HFFc6 (cell line): ENCODE measurements around the gene PCNX4. TPM values are rescaled to one million over a fixed set of nuclear protein-coding genes. Genes with fewer than 3 reads are reported as not detected.
A peak's percentile ranks its signal among the peaks of the same experiment; 100 is the strongest.

Experiments used
- DNase-seq: peaks from one replicate; pipeline ENCODE4 v3.0.0-alpha.2; 2018
- H3K27ac Mint-ChIP-seq: 2 replicates; pipeline ENCODE4 v1.8.0; 2020; ENCODE audit warnings: mild to moderate bottlenecking, mixed read lengths
- H3K27me3 Mint-ChIP-seq: 2 replicates; pipeline ENCODE4 v1.8.0; 2021; ENCODE audit warnings: mild to moderate bottlenecking, moderate library complexity, mixed read lengths; ENCODE audit not compliant: insufficient read depth
- H3K36me3 Mint-ChIP-seq: 2 replicates; pipeline ENCODE4 v1.8.0; 2021; ENCODE audit warnings: low read depth, mixed read lengths
- H3K4me1 Mint-ChIP-seq: 2 replicates; pipeline ENCODE4 v1.8.0; 2020; ENCODE audit warnings: low read depth, mixed read lengths
- H3K4me3 Mint-ChIP-seq: 2 replicates; pipeline ENCODE4 v1.8.0; 2020; ENCODE audit warnings: mild to moderate bottlenecking, moderate library complexity, mixed read lengths
- H3K9me3 Mint-ChIP-seq: 2 replicates; pipeline ENCODE4 v1.8.0; 2020; ENCODE audit warnings: mild to moderate bottlenecking, mixed read lengths
- CTCF ChIP-seq: fragments of 200-600 bp; sonication (generic); IDR thresholded peaks from 2 replicates; pipeline ENCODE4 v1.5.0; 2021; ENCODE audit warnings: antibody characterized with exemption, mild to moderate bottlenecking
- total RNA-seq, 6 experiments: library from RNA; stranded (reverse); fragmentation: NEBNext Ultra II Directional; extraction: Animal tissue kit (Norgen Biotek cat#: 25700); gene quantifications; 2 replicates in 1 of 6; 3 replicates in 5 of 6; pipeline ENCODE4 v1.2.3, GENCODE V29; 2021

PCNX4 gene
- total RNA-seq, 6 experiments from 2014 or later: 46.5 to 67.7 (median 54.9) TPM

- no peak for TF ChIP-seq CTCF
- Mint-ChIP-seq H3K4me3 (no peak overlapping the region), H3K27ac (peak overlapping the region; percentile 67; the same call in 1 of the 2 replicates), H3K4me1 (peaks cover 37% of the 10 kb centered on the region), H3K27me3 (no peaks in the 10 kb centered on the region; the same call in none of the 2 replicates), H3K9me3 (no peaks in the 10 kb centered on the region), H3K36me3 (no peaks in the 10 kb centered on the region)
- DNase-seq: no peak
Observed at GRCh38 chr14:60178820-60179219, 87.1 kb downstream of the PCNX4 start.

GRCh38 chr14:60179431-60179869, 87.7 kb downstream of the PCNX4 start:
- H3K36me3 Mint-ChIP-seq: no peaks in the 10 kb centered on the region

GRCh38 chr14:60183138-60183537, 91.4 kb downstream of the PCNX4 start:
- no peak for DNase-seq
- H3K4me3 Mint-ChIP-seq: no peak overlapping the region
- H3K4me1 Mint-ChIP-seq: peaks cover 36% of the 10 kb centered on the region
- TF ChIP-seq CTCF: no peak
- H3K36me3 Mint-ChIP-seq: no peaks in the 10 kb centered on the region
- no peaks in the 10 kb centered on the region for H3K9me3 Mint-ChIP-seq
- no peak overlapping the region for H3K27ac Mint-ChIP-seq
- peaks cover 9% of the 10 kb centered on the region for H3K27me3 Mint-ChIP-seq

More at GRCh38 chr14:60179431-60179869, 87.7 kb downstream of the PCNX4 start:
- Mint-ChIP-seq H3K27me3 (no peaks in the 10 kb centered on the region; the same call in none of the 2 replicates), H3K4me3 (peak overlapping the region; percentile 35), H3K9me3 (no peaks in the 10 kb centered on the region), H3K27ac (peak overlapping the region; percentile 67), H3K4me1 (peaks cover 43% of the 10 kb centered on the region)
- TF ChIP-seq CTCF: no peak
- DNase-seq: peak; percentile 42

- Mint-ChIP-seq H3K9me3 (no peaks in the 10 kb centered on the region), H3K27ac (peak overlapping the region; percentile 22; the same call in 1 of the 2 replicates), H3K4me3 (peak overlapping the region; percentile 82), H3K27me3 (peaks cover 9% of the 10 kb centered on the region), H3K36me3 (no peaks in the 10 kb centered on the region), H3K4me1 (peaks cover 36% of the 10 kb centered on the region)
- peak; percentile 10 for DNase-seq
- no peak for TF ChIP-seq CTCF
Observed at GRCh38 chr14:60183741-60184140, 92.0 kb downstream of the PCNX4 start.

- TF ChIP-seq CTCF: peak; percentile 95
- Mint-ChIP-seq H3K27ac (peak overlapping the region; percentile 22), H3K36me3 (no peaks in the 10 kb centered on the region), H3K4me3 (peak overlapping the region; percentile 82), H3K9me3 (no peaks in the 10 kb centered on the region), H3K27me3 (peaks cover 9% of the 10 kb centered on the region), H3K4me1 (peaks cover 30% of the 10 kb centered on the region)
- DNase-seq: peak; percentile 71
Observed at GRCh38 chr14:60184146-60184904, 92.6 kb downstream of the PCNX4 start.
